GM19035 (cell line): Measurements from ENCODE around the gene TRA2B.
"Not testable (repeated sequence)": the region's sequence is repeated elsewhere in the genome, so short reads cannot be mapped to it uniquely, and the experiment has no call there.

Experiments
- ATAC-seq: cut with Tn5 transposase; IDR thresholded peaks from one replicate; pipeline ENCODE4 v1.9.1; 2021; ENCODE audit not compliant: unreplicated experiment

The TRA2B gene

DNA sequence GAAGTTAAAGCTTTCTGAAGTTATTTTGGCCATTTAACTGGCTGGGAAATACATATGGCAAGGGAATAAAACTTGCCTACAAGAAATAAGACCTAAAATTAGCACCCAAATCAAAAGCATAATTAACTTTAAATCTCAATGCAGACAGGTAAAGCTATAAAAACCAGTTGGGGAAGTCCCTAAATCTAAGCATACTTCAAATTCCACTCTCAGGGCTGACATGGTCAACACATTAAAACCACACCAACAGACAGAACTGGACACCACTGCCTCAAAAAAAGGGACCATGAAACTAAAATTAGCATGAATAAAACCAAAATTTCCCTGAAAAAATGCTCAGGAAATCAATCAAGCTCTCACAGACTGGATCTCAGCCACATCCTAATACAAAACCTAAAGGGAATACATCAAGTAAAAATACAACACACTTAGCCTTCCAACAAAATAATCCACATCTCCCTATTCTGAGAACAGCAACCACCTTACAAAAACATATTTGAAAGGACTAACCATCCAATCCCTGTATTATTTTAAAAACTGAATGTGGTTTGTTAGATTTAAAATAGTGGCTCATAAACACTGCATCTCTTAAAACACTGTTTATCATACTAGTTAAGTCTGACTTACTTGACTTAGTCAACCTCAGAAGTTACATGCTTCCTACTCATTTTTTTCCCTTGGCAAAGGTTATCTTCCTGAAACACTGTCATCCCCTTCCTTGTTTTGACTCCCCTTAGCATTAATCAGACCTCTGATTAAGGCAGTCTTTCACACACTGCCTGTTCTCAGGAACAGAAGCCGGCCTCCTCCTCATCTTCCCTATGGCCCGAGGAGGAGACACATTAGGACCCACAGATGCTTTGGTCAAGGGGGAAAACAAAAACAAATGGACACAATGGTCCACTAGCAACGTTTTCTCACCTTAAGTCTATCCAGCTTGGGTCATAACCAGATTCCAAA, 8.3 kb downstream of the TRA2B start:
- ATAC-seq: no peak

DNA sequence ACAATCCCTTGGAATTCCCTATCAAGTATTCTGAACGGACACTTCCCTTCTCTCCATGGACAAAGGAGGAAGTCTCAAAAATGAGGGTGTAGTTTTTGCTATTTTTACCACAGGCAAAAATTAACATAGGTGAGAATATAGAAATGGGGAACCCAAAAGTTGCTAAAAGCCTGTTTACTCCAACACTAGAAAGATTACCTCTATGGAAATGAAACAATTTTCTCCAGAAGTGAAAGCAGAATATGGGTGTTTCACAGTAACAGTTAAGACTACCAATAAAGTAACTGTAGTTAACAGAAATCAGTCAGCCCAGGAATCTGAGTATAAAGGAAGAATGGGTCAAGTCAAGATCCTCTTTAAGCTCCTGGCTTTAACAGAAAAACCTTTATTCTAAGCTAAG, 9.3 kb downstream of the TRA2B start:
- no peak for ATAC-seq

DNA sequence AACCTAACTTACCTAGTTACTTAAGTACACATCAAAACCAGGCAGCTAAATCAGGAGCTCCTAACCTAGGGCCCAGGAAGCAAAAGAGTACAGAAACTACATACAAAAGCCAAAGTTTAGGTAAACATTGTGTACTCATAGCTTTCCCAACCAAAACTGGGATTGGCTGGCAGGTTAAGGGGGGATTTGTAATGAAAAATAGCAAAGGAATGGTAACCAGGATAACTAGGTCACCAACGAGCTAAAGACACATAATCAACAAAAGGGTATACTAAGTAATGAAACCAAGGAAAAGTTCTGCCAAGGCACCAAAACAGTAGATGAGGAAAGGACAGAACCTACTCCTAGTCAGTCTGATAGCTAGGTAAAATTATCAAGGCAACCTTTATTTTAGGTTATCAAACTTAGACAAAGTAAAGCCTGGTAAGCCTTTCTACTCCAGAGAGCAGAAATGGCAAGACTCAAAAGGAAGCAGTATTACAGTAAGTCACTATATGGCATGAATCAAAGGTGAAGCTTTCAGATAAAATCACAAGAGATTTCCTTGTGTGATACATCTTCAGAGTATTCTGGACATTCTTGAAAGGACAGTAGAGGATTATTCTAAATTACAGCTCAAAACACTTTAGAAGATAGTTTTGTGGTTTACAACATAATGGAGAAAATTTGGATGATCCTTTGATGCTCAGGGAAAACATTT, 10.2 kb downstream of the TRA2B start:
- no peak for ATAC-seq

DNA sequence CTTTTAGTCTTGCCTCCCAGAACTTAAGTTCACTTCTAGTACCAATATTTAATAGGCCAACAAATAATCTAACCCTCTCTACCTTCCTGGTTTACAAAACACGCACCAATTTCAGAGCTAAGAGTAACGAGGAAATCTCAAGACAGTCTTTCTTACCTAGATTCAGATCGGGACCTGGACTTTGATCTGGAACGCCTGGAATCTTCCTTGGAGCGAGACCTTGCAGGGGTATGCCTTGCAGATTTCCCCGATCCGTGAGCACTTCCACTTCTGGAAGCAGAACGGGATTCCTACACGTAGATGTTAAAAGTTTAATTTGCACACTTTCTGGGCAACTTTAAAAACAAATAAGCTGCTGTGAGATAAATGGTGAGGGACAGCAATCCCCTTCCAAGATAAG, 11.4 kb downstream of the TRA2B start:
- ATAC-seq: no peak

DNA sequence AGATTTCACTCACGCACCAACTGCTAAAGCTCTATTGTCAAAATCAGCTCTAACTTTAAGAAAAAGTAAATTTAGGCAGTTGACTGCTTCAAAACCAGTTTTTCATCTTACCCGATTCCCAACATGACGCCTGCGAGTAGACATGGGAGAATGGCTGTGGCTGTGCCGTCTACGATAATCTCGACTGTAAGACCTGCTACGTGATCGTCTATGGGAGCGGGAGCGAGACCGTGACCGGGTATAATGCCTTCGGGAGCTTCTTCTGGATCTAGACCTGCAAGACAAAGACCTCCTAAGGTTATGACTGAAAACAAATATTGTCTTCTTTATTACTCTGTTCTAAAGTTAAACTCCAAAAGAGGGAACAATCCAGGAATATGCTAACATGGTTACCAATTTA, 12.5 kb downstream of the TRA2B start:
- ATAC-seq: no peak

DNA sequence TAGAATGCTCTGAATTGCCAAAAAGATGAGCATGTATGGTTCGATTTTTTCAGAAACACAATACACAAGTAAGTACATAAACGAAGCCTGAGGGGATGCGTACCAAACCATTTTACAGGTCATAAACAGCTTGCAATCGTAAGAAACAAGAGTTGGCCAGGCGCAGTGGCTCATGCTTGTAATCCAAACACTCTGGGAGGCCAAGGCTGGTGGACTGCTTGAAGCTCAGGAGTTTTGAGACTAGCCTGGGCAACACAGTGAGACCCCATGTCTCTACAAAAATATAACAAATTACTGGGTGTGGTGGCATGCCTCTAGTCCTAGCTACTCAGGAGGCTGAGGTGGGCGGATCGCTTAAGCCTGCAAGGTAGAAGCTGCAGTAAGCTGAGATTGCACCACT, 13.4 kb downstream of the TRA2B start:
- no peak for ATAC-seq

DNA sequence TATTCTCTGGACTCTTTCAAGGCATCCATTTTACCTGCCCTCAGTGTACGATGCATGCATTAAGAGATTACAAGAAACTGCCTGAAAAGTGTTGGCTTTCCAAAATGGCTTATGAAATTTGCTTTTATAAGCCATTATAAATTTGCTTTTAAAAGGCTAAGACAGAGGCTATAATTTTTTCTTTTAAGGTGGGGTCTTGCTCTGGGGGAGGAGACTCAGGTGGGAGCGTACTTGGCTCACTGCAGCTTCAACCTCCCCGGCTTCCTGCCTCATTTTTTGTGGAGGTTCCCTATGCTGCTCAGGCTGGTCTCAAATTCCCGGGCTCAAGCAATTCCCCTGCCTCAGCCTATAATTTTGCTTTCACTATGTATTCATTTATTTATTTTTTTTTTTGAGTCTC, 17.6 kb downstream of the TRA2B start:
- no peak for ATAC-seq

DNA sequence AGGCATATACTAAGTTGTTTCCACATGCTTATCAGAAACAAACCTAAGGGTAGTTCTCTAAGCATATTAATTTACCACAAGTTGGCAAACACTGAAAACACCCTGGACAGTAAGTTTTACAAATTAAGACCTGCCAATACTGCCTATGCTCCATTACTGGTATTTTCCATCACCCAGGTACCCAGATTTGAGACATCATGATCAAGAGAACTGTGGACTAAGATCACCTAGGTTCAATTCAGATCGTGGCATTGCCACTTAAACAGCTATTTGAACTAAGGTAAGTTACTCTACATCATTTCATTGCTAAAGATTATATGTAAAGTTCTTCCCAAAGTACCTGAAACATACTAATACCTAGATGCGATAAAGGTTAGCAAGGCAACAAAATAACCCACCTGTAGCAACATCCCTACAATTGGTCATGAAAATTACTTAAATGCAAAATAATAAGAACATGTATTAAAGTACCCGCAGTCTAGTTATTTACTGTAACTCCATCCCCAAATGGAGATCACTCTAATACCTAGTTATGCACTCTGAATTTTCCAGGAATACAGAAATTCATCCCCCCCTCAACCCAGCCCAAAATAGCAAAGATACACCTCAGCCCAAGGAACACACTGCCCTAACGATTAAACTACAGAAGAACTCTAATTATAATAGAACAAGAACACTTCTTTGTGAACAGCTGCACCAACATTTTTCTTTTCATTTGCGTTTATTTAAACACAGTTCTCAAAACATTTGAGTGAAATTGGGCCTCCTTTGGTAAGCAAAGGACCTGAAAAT, 21.6 kb downstream of the TRA2B start:
- no peak for ATAC-seq

DNA sequence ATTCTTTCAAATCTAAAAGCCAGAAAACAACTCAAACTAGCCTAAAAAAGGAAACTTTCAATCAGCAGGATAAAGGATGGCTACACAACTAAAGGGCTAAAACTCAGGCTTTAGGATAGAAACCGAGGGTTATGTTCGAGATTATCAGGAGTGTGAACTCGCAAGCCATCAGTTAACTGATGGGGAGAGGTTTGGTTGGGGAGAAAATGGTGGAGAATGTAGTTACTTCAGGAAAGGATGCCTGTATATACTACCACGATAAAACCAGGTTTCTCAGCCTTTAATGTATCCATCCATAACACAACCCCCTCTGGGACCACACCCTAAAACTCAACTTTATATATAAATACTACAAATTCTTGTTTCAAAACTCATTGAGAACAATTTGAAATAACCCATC, 22.2 kb downstream of the TRA2B start:
- no peak for ATAC-seq

DNA sequence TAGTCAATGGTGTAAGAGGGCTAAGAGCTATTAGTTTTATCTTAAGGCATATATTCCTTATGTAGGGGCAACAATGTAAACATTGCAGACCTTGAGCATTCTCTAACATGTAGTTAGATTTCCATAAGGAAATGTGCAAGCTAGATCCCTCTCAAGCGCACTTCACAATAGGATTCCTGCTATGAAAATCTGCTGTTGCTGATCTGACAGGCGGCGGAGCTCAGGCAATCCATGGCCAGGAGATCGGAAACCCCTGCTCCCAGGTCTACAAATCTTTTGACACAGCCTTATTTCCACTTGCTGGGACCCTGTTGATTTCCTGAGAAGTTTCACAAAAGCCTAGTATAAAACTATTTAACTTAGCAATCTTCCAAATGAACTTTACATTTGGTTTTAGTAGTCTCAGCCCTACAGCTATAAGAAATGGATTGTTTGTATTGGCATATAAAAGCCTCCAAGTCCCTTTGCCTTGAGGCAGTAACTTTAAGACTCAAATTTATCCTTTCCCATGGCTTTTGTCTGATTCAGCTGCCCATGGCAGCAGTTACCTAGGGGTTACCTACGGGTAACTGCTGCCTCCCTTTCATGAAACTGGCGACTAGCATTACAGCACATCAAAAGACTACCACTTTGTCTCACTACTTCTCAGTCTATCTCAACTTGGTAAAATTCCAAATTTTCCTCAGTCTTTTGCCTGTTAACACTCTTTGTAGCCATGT, 22.7 kb downstream of the TRA2B start:
- ATAC-seq: no peak

DNA sequence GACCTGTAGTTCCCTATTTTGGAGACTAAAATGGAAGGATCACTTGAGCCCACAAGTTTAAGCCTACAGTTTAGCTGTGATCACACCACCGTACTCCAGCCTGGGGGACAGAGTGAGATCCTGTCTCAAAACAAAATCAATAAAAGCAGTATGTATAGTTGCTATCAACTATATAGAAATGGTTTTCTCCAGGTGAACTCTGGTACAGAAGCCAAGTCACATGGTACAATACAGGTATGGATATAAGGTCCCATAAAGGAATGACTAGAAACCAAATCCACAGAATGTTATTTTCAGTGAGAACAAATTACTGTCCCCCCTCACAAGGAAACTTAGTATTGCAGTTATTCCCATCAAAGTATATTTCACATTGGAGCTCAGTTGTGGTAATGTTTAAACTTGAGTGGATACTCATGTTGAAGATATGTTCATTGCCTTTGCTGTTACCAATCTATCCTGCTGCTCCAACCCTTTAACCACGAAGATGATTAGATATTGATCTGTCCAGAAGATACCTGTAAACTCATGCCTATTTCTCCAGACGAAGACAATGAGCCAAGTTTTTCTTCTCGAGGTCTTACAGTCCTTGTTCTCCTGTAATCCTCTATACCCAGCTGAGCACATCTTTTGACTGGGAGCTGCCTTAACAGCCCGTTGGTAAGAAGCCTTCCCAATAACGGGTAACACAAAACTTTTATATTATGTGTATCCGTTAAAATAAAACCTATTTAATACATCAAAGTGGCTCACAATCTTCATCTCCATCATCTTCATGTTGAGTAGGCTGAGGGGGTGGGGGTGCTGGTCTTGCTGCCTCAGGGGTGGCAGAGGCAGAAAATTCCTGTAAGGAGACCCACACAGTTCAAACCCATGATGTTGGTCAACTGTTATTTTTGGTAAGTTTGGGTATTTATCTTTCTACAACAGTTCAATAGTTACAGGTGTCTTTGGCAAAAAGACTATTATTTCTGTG, 24.6 kb downstream of the TRA2B start:
- no peak for ATAC-seq

DNA sequence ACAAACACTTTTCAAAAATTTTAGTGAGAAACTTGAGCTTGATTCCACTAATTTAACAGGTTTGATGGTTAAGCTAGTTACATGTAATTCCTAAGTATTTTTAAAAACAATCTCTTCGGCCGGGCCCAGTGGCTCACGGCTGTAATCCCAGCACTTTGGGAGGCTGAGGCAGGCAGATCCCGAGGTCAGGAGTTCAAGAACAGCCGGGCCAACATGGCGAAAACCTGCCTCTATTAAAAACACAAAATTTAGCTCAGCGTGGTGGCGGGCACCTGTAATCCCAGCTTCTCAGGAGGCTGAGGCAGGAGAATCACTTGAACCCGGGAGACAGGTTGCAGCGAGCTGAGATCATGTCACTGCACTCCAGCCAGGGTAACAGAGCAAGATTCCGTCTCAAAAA, 25.3 kb downstream of the TRA2B start:
- ATAC-seq: no peak

DNA sequence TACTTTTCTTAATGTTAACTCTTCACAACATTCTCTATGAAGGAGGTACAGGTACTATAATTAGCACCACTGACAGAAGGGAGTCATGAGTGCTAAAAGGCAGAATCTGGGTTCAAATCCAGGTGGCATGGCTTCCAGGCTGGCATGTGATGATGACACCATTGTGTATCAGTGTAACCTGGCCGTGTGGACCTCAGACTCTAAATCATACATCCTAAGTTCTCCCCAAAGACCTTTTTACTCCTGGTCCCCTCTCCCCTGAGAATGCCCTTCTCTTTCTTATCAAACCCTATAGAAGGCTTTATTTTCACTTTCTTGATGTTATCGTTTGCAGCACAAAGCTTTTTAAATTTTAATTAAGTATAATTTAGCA, 26.8 kb downstream of the TRA2B start:
- ATAC-seq: not testable (repeated sequence)

DNA sequence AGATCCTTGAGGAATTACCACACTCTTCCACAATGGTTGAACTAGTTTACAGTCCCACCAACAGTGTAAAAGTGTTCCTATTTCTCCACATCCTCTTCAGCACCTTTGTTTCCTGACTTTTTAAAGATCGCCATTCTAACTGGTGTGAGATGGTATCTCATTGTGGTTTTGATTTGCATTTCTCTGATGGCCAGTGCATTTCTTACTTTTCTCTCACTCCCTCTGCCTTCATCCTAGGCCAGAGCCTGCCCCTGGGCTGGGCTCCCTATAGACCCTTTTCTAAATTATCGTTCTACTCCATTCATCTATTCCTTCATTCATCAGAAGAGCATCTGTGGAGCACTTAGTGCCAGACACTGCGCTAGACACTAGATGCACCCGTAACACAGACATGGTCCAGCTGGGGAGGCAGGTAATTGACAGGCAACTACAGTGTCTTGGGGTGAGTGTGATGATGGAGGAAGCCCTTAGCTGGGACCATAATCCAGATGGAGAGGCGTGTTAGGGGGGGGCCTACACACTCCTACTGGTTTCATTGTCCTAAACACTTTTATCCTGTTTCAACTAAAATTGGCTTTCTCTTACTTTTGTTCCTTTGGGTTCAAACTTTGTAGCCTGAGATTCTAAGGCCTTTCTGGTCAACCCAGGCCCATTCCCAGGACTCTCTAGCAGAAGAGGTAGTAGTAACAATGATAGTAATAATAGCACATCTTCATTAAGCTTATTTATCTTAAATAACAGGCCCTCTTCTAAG, 27.3 kb downstream of the TRA2B start:
- not testable (repeated sequence) for ATAC-seq

DNA sequence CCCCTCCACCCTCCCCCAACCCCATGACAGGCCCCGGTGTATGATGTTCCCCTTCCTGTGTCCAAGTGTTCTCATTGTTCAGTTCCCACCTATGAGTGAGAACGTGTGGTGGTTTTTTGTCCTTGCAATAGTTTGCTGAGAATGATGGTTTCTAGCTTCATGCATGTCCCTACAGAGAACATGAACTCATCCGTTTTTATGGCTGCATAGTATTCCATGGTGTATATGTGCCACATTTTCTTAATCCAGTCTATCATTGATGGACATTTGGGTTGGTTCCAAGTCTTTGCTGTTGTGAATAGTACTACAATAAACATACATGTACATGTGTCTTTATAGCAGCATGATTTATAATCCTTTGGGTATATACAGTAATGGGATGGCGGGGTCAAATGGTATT, 27.9 kb downstream of the TRA2B start:
- ATAC-seq: not testable (repeated sequence)

DNA sequence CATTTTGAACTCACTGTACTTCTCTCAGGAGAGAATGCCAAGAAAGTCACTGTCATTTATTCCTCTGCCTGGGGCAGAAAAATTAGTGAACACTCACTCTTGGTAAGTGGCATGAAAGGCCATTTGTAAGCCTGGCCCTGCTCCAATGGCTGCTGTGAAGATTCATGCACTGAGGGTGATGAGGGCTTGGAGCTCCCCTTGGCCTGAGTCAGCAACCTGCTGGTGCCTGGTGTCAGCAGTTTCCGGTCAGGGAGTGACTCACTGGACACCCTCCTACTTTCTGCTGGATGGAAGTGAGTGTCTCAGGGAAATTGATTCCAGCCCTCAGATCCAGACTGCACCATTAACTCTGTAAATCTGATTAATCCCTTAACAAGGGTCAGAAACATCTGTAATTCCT, 37.6 kb downstream of the TRA2B start:
- no peak for ATAC-seq

DNA sequence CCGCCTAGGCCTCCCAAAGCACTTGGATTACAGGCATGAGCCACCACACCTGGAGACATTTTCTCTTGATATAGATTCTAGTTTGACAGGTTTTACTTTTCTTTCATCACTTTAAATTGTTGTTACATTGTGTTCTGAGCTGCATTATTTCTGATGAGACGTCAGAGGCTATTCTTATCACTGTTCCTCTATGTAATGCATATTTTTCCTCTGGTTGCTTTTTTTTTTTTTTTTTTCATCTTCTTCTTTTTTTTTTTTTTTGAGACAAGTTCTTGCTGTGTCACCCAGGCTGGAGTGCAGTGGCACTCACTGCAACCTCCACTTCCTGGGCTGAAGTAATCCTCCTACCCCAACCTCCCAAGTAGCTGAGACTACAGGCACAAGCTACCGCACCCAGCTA, 41.2 kb downstream of the TRA2B start:
- ATAC-seq: no peak

DNA sequence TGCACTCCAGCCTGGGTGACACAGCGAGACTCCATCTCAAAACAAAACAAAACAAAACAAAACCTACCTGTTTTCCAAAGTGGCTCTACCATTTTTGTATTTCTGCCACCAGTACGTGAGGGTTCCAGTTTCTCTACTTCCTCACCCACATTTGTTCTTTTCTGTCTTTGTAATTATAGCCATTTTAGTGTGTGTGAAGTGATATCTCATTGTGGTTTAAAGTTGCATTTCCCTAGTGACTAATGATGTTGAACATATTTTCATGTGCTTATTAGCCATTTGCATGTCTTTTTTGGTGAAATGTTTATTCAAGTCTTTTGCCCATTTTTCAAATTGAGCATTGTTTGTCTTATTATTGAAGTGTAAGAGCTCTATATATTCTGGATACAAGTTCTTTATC, 50.7 kb downstream of the TRA2B start:
- ATAC-seq: no peak

DNA sequence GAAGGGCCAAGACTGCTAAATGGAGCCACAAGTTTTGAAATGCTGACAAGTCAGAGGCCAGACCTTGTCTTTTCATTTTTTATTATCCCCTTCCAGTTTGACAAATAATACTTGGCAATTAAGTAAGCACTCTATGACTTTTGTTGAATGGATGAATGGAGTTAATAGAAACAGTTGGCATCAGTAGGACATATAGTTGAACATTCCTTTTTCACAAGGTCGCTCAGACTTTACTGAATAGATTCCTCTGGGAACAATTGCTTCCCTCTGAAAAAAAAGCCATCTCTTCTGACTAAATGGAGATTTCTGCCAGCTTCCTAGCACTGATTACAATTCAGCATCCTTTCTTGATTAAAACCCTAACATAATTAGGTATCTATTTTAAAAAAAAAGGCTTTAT, 53.2 kb downstream of the TRA2B start:
- ATAC-seq: no peak
